ENCODE data around the gene TIAM2.

Gene TIAM2

DNA sequence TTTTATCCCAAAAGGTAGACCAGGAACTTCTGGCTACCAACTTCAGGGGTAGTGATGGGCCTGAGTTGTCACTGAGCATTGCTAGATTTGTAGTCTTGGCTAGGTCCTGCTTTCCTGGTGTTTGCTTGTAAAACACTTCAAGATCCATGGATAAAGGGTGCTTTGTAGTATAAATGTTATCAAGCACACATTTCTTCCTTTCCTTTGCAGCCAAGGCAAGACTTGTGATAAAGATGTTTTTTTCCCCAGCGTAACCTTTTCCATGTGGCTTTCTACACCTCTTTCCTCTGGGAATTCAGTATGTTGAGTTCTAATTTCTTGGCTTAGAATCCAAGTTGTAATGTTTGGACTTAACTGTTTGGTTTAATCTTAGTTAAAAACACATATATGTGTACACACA, 145.9 kb downstream of the TIAM2 start:
- no peak for DNase-seq

DNA sequence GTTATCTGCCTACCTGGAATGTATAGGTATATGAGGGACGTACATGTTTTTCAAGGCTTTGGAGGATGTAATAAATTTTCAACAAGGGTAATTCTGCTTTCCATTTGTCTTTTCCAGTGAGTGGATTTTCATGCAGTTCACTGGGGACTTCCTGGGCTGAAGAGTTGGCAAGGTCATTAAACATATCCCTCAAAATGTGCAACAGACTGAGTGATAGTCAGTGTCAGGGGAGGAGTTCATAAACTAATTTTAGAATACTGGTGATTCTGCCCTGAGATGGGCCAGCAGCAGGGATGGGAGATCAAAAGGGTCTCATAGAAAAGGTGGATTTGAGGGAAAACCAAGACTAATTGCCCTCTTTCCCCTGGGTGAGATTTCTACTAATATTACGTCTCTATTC, 146.4 kb downstream of the TIAM2 start:
- DNase-seq = no peak

DNA sequence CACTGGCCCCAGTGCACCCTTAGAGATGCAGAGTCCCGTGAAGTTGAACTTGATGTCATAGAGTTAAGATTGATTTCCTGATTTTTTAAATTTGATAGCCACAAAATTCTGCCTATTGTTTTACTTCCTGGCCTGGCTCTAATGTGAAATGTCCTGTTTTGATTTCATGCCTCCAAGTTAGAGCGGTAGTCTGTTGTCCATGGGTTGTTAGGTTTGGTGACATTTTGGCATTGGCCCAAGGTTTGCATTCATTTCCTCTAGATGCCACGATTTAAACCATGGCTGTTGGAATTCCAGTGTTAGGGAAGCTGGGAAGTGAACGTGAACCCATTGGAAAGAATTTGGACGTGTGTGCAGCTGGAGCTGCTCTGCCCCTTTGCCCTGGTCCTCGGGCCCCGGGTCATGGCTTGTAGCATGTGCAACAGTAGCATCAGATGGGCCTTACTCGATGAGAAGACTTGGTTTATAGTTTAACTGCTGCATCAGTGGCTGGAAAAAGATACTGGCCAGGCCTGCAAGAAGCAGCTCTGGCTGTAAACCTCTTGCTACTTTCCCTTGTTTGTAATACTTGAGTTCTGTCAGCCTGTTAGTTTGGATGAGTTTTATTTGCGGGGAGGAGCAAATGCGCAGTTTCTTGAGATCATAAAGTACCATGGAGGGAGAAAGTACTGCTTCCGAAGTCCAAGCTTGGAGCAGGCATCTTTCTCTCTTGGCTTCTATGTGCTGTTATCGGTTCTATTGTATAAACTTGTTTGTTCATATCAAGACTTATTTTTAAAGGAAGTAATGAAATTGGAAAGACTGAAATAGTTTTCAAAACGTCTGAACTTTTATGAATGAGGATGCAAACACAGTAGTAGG, 147.3 kb downstream of the TIAM2 start:
- DNase-seq = no peak

DNA sequence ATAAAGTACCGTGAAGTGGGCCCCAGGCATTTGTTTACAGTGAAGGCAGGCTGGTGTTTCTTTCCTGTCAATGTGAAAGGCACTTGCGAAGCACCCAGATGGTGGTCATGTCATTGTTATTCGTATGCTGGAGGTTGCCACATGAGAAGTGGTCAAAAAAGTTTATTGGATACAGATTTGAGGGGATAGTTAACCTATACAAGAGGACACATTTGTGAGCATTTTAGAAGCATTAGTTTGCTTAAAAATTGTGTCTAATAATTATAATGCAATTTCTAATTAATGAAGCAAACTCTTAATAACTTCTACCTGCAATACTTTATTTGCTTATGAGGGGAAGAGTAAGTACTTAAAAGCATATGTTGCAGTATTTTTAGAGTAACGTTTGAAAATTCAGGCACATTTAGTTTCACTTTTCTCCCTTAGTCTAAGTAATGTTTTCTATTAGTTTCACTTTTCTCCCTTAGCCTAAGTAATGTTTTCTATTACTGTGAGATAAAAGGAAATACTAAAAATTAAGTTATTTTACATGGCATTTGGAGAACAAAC, 148.0 kb downstream of the TIAM2 start:
- DNase-seq = no peak

DNA sequence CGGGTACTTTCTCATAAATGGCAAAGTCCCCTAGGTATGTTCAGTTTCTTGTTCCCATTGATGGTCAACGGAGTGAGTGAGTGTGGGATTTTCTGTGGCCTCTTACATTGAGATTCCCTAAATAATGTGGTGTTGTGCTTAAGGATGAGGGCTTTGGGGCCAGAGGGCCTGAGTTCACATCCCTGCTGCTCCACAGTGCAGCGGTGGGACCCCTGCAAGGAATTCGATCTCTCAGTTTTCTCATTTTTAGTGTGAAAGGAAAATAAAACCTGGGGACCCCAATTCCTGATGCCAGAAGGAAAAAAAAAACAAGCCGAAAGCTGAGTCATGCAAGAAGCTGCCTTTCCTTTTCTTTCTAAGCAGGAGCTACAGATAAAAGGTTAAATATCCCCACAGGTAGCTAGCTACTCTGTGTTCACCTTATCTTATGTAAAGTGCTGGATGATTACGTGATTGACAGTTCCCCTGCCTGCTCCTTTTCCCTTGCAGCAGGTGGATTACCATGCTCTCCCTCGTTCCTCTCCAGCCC, 148.5 kb downstream of the TIAM2 start:
- no peak for DNase-seq

DNA sequence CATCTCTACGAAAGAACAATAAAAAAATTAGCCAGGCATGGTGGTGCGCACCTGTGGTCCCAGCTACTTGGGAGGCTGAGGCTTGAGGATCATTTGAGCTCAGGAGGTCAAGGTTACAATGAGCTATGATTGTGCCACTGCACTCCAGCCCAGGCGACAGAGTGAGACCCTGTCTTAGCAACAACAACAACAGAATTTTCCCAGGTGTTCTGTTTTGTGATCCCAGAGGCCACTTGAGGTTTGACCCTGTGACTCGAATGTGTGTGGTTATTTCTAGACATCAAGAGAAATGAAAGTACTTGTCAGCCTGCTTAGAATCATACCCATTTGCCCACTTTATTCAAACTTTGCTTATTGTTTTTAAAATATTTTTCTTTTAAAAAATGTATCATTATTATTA, 151.1 kb downstream of the TIAM2 start:
- DNase-seq = no peak

DNA sequence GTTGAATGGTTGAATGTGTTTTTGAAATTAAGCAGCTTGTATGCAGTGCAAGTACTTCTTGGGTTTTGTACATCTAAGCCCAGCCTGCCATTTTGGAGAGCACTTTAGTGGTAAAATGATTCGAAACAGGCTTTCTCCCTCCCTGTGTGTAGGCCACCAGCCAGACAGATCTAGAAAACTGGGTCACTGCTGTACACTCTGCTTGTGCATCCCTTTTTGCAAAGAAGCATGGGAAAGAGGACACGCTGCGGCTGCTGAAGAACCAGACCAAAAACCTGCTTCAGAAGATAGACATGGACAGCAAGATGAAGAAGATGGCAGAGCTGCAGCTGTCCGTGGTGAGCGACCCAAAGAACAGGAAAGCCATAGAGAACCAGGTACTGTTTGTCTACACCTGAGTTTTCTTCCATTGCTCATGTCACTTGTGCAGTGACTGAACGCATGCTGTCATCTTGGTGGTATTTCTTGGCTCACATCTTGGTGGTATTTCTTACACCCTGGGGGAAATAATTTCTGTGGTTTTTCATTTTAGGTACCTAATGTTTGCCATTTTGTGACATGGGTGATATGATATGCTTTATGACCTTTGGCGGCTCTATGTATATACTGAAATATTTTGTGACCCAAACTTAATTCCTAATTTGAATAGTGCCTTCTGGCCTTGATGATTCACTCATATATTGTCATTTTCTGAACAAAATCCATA, 153.0 kb downstream of the TIAM2 start:
- DNase-seq = no peak

DNA sequence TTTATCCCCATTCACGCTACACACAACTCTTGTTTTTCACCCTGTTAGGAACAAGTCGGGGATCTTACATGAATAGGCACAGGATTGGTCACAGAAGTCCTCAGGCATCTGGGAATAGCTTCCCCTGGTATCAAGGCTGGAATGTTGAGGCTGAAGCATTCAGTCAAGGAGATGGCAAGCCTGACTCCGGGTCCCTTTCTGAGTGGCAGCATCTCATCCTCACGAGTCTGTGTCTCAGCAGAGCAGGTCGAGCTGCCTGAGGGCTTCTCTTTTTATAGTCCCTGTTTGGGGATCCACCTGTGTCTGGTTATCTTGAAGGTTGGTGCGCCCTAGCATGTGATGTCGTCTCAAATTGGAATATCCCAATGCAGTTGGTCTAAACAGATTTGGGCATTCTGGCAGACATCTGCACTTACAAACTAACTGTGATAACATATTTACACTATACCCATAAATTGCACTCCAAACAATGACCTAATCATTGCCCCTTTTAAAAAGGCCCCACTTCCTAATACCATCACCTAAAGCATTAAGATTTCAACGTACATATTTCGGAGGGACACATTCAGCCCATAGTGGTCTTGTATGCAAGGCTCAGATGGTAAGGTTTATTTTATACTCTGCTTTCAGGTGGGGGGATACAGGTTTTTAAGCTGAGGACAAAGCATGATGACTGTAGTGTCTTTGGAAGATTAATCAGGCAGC, 156.0 kb downstream of the TIAM2 start:
- DNase-seq = no peak

DNA sequence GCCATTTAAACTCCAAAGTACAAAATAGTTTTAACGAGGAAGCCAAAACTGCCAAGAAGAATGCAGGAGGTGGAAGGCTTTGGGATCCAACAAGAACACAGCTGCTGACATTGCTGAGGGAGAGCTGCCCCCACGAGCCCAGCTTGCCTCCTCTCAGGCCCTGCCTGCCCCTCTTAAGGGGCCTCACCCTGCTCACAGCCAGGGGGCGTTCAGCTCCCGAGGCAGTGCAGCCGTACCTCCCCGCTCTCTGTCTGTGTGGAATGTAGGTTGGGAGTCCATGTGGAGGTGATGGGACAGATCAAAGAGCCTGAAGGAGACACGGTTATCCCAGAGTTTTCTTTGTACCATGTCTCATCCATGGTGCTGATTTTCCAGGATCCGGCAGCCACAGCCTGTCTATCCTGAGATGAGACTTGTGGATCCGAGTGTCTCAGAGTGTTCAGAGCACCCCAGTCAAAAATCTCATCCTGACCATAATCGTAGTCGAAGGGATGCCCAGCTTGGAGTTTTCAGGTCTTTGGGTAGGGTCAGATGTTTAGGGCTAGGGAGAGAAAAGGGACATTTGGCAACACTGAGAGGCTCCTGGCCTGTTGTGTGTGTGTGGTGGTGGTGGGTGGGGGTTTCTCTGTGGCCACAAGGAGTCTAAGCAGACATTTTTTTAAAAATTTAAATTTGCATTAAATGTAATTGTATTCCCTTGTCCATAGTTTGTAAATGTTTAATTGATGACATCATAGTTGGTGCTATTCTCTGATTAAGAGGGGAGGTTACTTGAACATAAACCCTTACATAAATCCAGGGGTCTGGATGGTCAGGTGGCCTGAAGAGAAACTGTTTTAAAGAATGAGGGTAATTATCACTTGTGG, 157.3 kb downstream of the TIAM2 start:
- no peak for DNase-seq

DNA sequence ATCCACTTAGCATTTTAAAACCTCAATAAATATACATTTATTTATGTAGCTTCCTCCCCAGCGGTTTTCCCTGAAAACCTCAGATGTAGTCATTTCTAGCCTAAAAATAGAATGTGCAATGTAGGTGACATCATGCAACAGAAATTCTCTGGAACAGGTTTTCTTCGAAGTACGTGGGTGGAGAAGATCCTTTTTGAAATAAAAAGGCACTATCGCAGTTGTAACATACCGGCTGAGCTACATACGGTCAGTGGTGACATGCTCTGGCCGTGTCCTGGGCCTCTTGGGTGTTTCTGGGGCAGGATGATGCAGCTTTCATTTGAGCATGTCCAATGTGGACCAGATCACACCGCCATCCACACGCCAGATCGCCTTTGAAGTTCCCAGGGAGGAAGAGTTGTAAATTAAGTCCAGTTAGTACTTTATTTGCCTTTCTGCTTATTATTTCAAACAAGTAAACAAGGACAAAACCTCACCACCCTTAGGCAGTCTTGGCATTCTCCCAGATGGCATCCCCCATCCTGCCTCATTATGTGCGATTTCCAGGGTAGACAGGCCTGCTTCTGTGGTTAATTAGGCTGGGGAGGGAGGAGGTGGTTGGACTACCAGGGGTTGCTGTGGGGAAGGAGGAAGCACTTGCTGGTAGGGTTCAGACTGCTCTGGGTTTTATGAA, 159.2 kb downstream of the TIAM2 start:
- no peak for DNase-seq

DNA sequence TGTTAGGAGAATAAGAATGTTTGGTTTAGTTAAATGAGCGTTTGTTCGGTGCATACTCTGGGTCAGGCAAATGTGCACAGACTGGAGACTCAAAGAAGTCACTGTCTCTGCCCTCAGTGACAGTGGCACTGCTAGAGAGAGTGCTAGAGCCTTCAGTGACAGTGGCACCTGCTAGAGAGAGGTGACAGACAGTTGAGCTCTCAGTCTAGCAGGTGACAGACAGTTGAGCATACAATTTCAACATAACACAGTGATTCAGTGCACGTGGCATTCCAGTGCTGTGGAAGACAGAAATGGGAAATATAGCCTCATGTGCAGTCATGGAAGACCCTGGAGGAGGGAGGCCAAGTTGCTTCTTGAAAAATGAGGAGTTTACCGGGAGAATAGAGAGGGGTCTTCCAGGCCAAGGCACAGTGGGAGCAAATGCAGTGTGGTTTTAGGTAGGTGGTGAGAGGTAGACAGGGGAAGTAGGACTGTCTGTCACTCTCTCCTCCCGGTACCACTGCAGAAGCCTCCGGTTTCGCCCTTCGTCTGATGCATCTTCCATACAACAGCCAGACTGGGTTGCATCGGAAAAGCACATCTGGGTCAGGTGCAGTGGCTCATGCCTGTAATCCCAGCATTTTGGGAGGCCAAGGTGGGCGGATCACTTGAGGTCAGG, 160.8 kb downstream of the TIAM2 start:
- no peak for DNase-seq

DNA sequence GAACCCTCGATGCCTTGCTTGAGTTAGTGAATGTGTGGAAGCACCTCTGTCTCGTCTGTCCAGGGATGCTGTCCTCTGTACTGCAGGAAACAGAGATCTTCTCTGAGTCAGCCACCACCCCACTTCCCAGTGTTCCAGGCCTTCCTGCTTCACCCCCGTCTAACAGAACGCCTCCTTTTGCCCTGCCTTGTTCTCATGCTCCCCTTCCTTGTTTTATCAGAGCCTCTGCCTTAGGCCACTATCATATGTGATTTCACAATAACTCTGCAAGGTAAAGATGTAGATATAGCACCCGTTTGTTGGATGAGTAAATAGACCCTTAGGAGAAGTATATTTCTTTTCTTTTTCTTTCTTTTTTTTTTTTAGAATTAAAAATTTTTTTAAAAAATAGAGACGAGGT, 162.0 kb downstream of the TIAM2 start:
- DNase-seq = no peak

DNA sequence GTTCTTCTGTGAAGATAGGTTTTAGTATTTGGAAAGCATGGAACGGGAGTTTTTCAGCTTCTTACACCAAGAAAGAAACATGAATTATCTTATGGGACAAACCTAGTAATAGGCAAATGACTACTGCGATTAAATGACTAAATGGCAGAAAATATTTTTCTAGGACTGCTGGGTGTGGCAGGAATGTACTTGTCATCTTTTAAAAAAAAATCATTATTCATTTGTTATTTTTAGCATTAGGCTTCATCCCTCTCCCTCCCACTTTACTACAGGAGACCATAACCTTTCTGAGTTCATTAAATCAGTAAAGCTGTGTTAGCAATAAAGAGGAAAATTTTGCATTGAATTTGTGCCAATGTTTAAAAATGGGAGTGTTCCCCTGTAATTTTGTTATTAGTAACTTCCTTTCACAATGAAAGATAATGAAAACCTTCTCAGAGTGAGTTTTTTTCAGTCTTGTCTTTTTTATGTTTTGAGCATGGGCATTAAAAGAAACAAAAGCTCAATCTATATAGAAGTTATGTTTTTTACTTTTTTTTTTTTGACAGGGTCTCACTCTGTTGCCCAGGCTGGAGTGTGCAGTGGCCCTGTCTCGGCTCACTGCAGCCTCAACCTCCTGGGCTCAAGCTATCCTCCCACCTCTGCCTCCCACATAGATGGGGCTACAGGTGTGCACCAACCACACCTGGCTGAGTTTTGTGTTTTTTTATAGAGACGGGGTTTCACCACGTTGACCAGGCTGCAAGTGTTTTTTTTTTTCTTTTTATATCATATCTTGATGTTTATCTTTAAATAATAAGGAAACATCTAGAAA, 163.1 kb downstream of the TIAM2 start:
- no peak for DNase-seq

DNA sequence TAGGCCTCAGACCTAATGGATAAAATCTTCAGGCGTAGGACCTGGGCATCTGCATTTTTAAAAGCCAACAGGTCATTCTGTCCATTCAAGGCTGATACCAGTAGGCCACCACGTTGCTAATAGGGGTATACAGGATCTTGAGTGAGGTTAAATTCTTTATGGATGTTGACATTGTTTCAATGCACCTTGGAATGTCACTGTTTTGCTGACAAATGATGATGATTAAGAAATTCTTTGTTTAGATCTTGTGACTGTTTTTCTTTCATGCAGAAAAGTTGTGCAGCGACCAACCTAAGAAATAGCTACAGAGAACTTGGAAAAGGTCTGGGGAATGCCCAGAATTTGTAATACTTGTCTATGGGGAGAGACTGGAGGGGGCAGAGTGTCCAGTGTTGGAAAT, 167.6 kb downstream of the TIAM2 start:
- DNase-seq = no peak

DNA sequence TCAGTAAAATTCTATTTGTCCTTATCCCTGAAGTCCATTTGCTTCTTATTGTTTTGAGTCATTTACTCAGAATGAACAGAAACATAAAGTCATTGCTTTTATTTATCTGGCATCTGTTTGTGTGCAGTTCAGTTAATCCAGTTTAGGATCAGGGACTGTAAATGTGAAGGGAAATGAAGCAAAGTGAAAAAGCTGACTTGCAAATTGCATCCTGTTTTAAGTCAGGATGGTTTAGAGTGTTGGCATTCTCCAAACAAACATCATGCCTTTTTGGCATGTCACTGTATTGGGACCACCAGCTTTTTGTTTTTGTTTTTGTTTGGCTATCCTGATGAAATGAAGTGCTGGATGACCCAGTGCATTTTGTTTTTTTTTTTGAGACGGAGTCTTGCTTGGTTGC, 168.5 kb downstream of the TIAM2 start:
- no peak for DNase-seq

DNA sequence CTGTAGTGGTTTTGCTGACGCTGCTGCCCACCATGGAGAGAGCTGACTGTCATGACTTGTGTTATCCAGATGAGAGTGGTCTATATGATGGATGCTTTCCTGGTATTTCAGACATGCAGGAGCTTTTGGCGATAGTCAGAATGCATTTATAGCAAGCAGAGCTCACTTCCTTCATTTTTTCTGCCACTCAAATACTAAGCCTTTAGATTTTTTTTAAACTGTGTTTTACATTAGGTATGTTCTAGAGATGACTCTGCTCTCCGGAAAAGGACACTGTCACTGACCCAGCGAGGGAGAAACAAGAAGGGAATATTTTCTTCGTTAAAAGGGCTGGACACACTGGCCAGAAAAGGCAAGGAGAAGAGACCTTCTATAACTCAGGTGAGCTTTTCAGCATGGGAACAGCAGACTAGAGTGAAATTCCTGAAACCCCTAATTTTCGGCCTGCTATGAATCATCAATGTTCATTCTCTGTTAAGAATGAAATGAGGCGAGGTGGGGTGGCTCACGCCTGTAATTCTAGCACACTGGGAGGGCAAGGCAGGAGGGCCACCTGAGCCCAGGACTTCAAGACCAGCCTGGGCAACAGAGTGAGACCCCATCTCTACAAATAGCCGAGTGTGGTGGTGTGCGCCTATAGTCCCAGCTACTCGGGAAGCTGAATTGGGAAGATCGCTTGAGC, 170.1 kb downstream of the TIAM2 start:
- DNase-seq = no peak

DNA sequence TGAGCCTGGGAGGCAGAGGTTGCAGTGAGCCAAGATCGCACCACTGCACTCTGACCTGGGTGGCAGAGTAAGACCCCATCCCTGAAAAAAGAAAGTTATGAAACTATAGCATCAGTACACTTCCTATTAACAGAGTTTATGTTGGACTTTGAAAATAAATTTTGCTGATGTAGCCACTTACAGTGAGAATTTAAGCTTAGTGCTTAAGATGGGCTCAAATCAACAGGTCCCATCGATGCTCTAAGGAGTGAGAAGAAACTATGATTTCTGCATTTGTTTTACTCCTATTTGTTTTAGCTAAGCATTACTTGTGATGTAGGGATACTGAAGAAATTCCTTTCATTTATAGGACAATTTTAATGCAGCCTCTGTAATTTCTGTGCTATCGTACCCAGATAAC, 175.4 kb downstream of the TIAM2 start:
- no peak for DNase-seq

DNA sequence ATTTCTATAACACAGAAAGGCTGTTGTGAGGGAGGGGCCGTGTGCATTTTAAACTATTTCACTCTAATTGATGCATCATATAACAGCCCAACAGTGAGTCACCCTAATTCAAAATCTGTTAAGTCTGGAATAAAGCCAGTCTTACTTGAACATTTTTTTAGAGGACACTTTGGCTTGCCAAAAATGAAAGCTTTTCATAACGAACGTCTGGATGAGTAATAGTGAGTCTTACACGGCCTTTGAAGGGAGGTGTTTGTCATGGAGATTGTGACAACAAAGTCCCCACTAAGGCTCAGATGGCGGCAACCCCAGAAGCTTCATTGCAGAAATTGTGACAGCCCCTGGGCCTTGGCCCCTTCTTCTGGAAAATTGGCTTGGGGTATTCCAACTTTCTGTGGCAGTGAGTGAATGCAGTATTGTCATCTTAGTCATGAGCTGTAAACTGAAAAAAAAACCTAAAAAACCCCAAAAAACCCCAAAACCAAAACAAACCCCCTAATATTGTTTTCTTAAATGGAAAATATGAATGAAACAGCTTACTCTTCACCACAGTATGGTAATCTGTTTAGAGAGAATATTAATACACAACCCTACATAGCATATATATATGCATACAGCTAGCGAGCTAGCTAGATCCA, 176.1 kb downstream of the TIAM2 start:
- no peak for DNase-seq
